ENCODE data around the gene CDKL1.

GRCh38 chr14:50389668-50390441, 6.8 kb downstream of the CDKL1 start:
- TF ChIP-seq CTCF (IDR thresholded peaks at IDR 0.05) (no peak), POLR2A (IDR thresholded peaks at IDR 0.05) (no peak)

Measured in testis (tissue), 2 donors.